AG04450 (cell line): ENCODE results near the gene TMCC1. TPM values are rescaled to one million over a fixed set of nuclear protein-coding genes. Genes with fewer than 3 reads are reported as not detected.

Source experiments
- CTCF ChIA-PET: fragments of 300-600, 350-600 bp; formaldehyde crosslinking; extraction: SDS; loops from one replicate; lab custom pipeline; 2022; ENCODE audit warnings: antibody characterized with exemption, inconsistent platforms; lab: Charles Lee
- POLR2A ChIA-PET: fragments of 350-600 bp; formaldehyde crosslinking; extraction: SDS; loops from one replicate; lab custom pipeline; 2021; ENCODE audit warnings: antibody characterized with exemption, inconsistent platforms; lab: Yijun Ruan, JAX
- DNase-seq: peaks from one replicate; pipeline ENCODE4 v3.0.0-alpha.2; 2011; ENCODE audit warnings: low read depth, low spot score
- H3K27ac ChIP-seq: one replicate; pipeline ENCODE4 v1.5.1; 2012; ENCODE audit warnings: low read depth, low read length, control low read depth
- H3K27me3 ChIP-seq: one replicate; pipeline ENCODE4 v1.6.0; 2012; ENCODE audit warnings: low read length; ENCODE audit not compliant: control insufficient read depth, insufficient read depth
- H3K4me3 ChIP-seq: 2 replicates; pipeline ENCODE4 v1.5.1; 2011; ENCODE audit warnings: mild to moderate bottlenecking, low read depth, low read length, control low read depth
- H3K9me3 ChIP-seq: 2 replicates; pipeline ENCODE4 v1.5.1; 2012; ENCODE audit warnings: low read length; ENCODE audit not compliant: control insufficient read depth, insufficient read depth
- polyA plus RNA-seq: library from polyadenylated mRNA; depleted of rRNA; stranded (reverse); fragments of >200 nt; gene quantifications from 2 replicates; pipeline ENCODE4 v1.2.3, GENCODE V29; 2011
- TF ChIP-seq, protein P1 (sequence below): IDR thresholded peaks from 2 replicates; pipeline ENCODE4 v1.5.1; 2011; ENCODE audit warnings: low read depth, low read length, control low read depth, inconsistent platforms

TMCC1 gene
- polyA plus RNA-seq, 1 experiment = 14.1 TPM

DNA sequence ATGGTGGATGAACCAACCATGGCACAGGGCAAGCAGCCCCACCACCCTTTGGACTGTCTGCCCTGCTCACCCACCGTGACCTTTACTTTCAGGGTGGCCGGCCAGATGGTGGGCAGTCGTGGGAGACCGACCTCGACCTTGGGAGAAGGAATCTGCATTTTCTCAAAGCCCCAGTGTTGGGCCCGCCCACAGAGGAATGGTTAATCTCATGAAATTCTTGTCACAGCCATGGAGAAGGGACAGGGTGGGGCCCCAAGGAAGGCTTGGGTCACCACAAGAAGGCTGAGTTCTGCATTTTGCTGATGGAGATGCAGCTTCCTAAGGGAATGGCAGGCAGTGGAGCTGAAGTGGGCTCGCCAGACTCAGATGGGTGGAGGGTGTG is 290.0 kb downstream of the TMCC1 start:
- ChIA-PET CTCF (no interaction called here), POLR2A (no interaction called here)
- Histone ChIP-seq H3K27ac (peak overlapping the region; percentile 21), H3K4me3 (peak overlapping the region; percentile 23; the same call in 1 of the 2 replicates), H3K9me3 (no peaks in the 10 kb centered on the region; the same call in 1 of the 2 replicates), H3K27me3 (no peaks in the 10 kb centered on the region)
- DNase-seq = no peak
- TF ChIP-seq, protein P1, sequence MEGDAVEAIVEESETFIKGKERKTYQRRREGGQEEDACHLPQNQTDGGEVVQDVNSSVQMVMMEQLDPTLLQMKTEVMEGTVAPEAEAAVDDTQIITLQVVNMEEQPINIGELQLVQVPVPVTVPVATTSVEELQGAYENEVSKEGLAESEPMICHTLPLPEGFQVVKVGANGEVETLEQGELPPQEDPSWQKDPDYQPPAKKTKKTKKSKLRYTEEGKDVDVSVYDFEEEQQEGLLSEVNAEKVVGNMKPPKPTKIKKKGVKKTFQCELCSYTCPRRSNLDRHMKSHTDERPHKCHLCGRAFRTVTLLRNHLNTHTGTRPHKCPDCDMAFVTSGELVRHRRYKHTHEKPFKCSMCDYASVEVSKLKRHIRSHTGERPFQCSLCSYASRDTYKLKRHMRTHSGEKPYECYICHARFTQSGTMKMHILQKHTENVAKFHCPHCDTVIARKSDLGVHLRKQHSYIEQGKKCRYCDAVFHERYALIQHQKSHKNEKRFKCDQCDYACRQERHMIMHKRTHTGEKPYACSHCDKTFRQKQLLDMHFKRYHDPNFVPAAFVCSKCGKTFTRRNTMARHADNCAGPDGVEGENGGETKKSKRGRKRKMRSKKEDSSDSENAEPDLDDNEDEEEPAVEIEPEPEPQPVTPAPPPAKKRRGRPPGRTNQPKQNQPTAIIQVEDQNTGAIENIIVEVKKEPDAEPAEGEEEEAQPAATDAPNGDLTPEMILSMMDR = no peak

DNA sequence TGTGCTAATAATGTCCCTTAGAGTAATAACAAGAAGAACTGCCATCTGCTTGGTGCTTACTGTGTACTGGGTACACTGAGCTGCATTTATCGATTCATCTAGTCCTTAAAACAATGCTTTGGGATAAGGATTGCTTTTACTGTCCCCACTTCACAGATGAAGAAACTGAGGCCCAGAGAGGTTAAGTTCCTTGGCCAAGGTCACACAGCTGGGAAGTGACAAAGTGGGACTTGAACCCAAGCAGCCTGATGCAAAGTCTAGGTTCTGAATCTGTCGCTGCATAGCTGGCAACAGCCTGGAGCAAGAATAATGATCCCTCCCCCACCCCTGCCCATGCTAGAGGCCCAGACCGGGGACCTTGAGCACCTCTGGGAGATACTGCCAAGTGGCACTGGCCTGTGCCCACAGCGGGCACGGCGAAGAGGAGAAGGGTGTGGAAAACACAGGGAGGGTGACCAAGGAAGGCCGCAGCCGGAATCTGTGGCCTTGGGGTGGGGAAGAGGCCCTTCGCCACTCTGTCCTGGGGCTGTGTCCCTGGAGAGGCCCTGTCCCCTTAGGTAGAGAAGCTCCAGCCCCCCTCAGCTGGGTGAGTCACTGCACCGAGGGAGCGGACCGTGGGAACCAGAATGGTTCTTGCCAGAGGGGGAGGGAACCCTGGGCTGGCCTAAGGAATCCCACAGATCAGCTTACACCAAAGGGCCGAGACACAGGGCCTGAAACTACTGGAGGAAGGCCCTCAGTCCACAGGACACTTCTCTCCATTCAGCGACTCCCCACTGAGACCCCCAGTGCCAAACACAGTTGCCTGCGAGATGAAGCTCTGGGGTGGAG is 290.6 kb downstream of the TMCC1 start:
- Histone ChIP-seq H3K27ac (peak overlapping the region; percentile 68), H3K27me3 (no peaks in the 10 kb centered on the region), H3K9me3 (no peaks in the 10 kb centered on the region; the same call in 1 of the 2 replicates), H3K4me3 (peak overlapping the region; percentile 23; the same call in 1 of the 2 replicates)
- ChIA-PET POLR2A (no interaction called here), CTCF (no interaction called here)
- peak; percentile 74 for DNase-seq
- TF ChIP-seq, protein P1 = no peak

GRCh38 chr3:129602309-129602708 is 291.2 kb downstream of the TMCC1 start:
- ChIA-PET CTCF (no interaction called here), POLR2A (no interaction called here)
- no peak for DNase-seq
- Histone ChIP-seq H3K27me3 (no peaks in the 10 kb centered on the region), H3K9me3 (no peaks in the 10 kb centered on the region; the same call in 1 of the 2 replicates), H3K27ac (no peak overlapping the region), H3K4me3 (no peak overlapping the region)
- TF ChIP-seq, protein P1 = no peak

DNA sequence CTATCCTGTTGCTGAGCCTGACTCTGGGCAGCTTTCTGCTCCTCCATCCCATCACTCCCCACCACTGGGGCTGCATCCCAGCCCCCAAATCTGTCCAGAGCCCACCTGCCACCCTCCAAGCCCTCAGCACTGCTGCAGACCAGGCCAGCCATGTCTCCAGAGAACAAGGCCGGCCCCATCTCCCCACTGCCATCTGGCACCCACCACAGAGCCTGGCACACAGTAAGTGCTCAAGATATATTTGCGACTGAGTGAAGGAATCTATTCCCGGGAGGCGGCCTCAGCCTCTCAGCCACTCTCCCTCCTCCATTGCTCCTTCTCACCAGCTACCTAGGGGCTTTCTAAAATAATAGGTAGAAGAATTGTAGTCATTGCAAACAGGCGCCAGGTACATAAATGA is 291.8 kb downstream of the TMCC1 start:
- no peak overlapping the region for H3K27ac ChIP-seq
- H3K4me3 ChIP-seq = no peak overlapping the region
- no peaks in the 10 kb centered on the region for H3K27me3 ChIP-seq
- no peak for DNase-seq
- TF ChIP-seq, protein P1 = no peak
- POLR2A ChIA-PET = no interaction called here
- no peaks in the 10 kb centered on the region; the same call in 1 of the 2 replicates for H3K9me3 ChIP-seq
- CTCF ChIA-PET = interaction anchor here (1.1 kb wide), 1 partner anchor 111 kb away, joined by 3 read pairs; no protein-coding TSS in a partner anchor

GRCh38 chr3:129600348-129600747 is 293.2 kb downstream of the TMCC1 start:
- DNase-seq = no peak
- Histone ChIP-seq H3K9me3 (no peaks in the 10 kb centered on the region; the same call in 1 of the 2 replicates), H3K4me3 (no peak overlapping the region), H3K27ac (peak overlapping the region; percentile 47), H3K27me3 (no peaks in the 10 kb centered on the region)
- POLR2A ChIA-PET = no interaction called here
- TF ChIP-seq, protein P1 = no peak
- CTCF ChIA-PET = no interaction called here
